PC-3 (cell line): ENCODE data around the gene KDELR1. TPM values are rescaled to one million over a fixed set of nuclear protein-coding genes. Genes with fewer than 3 reads are reported as not detected.

ENCODE experiments used
- ATAC-seq: fragments of 200-7000 bp; cut with Tn5 transposase; 2 replicates; pipeline ENCODE4 v1.9.1; 2020; ENCODE audit warnings: mild to moderate bottlenecking, moderate library complexity
- BruUV-seq: library from RNA; stranded (reverse); fragments of 400-500 nt; replicated peaks from 2 replicates; lab custom pipeline; 2021; lab: Mats Ljungman, UMichigan
- CTCF ChIA-PET: fragments of 300-600 bp; sonication (Branson Sonifier 250); formaldehyde crosslinking; loops from one replicate; lab custom pipeline; 2022; ENCODE audit warnings: antibody characterized with exemption; lab: Charles Lee
- POLR2A ChIA-PET: fragments of 300-600 bp; sonication (Branson Sonifier 250); formaldehyde crosslinking; loops from one replicate; lab custom pipeline; 2022; ENCODE audit warnings: antibody characterized with exemption; ENCODE audit not compliant: unreplicated experiment; lab: Charles Lee
- DNase-seq: peaks from one replicate; pipeline ENCODE4 v3.0.0-alpha.2; 2015
- H2AFZ ChIP-seq: fragments of 300-600 bp; sonication (generic); 2 replicates; pipeline ENCODE4 v1.6.0; 2016; ENCODE audit warnings: antibody characterized with exemption, low read length
- H3F3A ChIP-seq: fragments of 300-600 bp; sonication (generic); one replicate; pipeline ENCODE4 v1.6.0; 2017; ENCODE audit warnings: antibody characterized with exemption, low read length, control low read depth, mild to moderate bottlenecking; ENCODE audit not compliant: unreplicated experiment
- H3K27ac ChIP-seq: fragments of 300-600 bp; sonication (generic); 2 replicates; pipeline ENCODE4 v1.5.1; 2016; ENCODE audit warnings: mild to moderate bottlenecking, low read length
- H3K27me3 ChIP-seq: fragments of 300-600 bp; sonication (generic); 2 replicates; pipeline ENCODE4 v1.6.1; 2016; ENCODE audit warnings: low read length, mixed read lengths
- H3K36me3 ChIP-seq: fragments of 300-600 bp; sonication (generic); 2 replicates; pipeline ENCODE4 v1.6.1; 2016; ENCODE audit warnings: low read depth, mixed run types, low read length, mixed read lengths
- H3K4me1 ChIP-seq: fragments of 300-600 bp; sonication (generic); 2 replicates; pipeline ENCODE4 v1.5.1; 2016; ENCODE audit warnings: low read length; ENCODE audit not compliant: insufficient read depth
- H3K4me2 ChIP-seq: fragments of 300-600 bp; sonication (generic); 2 replicates; pipeline ENCODE4 v1.6.0; 2016; ENCODE audit warnings: low read length
- H3K4me3 ChIP-seq: fragments of 300-600 bp; sonication (generic); 2 replicates; pipeline ENCODE4 v1.5.1; 2016; ENCODE audit warnings: mild to moderate bottlenecking, low read length, mixed read lengths
- H3K79me2 ChIP-seq: fragments of 300-600 bp; sonication (generic); 2 replicates; pipeline ENCODE4 v1.6.1; 2017; ENCODE audit warnings: low read length, mixed read lengths
- H3K9ac ChIP-seq: fragments of 300-600 bp; sonication (generic); 2 replicates; pipeline ENCODE4 v1.6.0; 2016; ENCODE audit warnings: mild to moderate bottlenecking, low read length
- H3K9me2 ChIP-seq: fragments of 300-600 bp; sonication (generic); replicated peaks from 2 replicates; pipeline ENCODE4 v1.6.1; 2016; ENCODE audit warnings: mixed run types, low read length, mixed read lengths
- H3K9me3 ChIP-seq: fragments of 300-600 bp; sonication (generic); 2 replicates; pipeline ENCODE4 v1.6.1; 2016; ENCODE audit warnings: low read length, mixed read lengths
- H4K20me1 ChIP-seq: fragments of 300-600 bp; sonication (generic); 2 replicates; pipeline ENCODE4 v1.6.1; 2016; ENCODE audit warnings: low read length, mixed read lengths
- CTCF ChIP-seq: fragments of 300-600 bp; sonication (generic); conservative IDR thresholded peaks from 2 replicates; pipeline ENCODE4 v1.5.1; 2017; ENCODE audit warnings: antibody characterized with exemption, low read depth, mild to moderate bottlenecking, low read length
- EZH2 ChIP-seq: fragments of 300-600 bp; sonication (generic); IDR thresholded peaks from one replicate; pipeline ENCODE4 v1.6.1; 2017; ENCODE audit warnings: antibody characterized with exemption, mild to moderate bottlenecking, low read length; ENCODE audit not compliant: unreplicated experiment
- EZH2phosphoT487 ChIP-seq: fragments of 300-600 bp; sonication (generic); IDR thresholded peaks from 2 replicates; pipeline ENCODE4 v1.6.1; 2018; ENCODE audit warnings: mild to moderate bottlenecking, antibody characterized with exemption, low read length, borderline replicate concordance
- intact Hi-C: fragments of 100-400 bp; cut with micrococcal nuclease; formaldehyde crosslinking; loops from 2 replicates; pipeline ENCODE4 v1.9.0; 2023
- total RNA-seq: library from RNA; depleted of rRNA; stranded (reverse); fragments of >200 nt; gene quantifications from 2 replicates; pipeline ENCODE4 v1.2.3, GENCODE V29; 2014

KDELR1 gene
- total RNA-seq, 1 experiment from 2014 or later = 90.2 TPM

DNA sequence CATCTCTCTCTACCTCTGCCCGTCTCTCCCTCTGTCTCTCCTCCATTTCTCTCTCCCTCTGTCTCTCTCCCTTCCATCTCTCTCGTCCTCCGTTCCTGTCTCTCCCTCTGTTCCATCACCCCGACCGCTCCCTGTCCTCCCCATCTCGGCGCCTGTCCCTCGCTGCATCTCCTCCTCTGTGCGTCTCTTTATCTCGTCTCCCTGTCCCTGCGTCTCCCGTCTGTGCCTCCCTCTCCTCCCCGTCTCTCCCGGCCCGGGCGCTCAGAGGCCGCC is 6.7 kb upstream of the KDELR1 start:
- ATAC-seq (no peak), DNase-seq (no peak)
- H3K36me3 ChIP-seq = no peaks in the 10 kb centered on the region
- no peaks in the 10 kb centered on the region for H3K79me2 ChIP-seq
- H3K4me1 ChIP-seq = peaks cover 9% of the 10 kb centered on the region
- no peaks in the 10 kb centered on the region; the same call in 1 of the 2 replicates for H3K27me3 ChIP-seq
- H3K9me2 ChIP-seq = no peaks in the 10 kb centered on the region
- intact Hi-C loops = no loop called here
- H3K9me3 ChIP-seq = no peaks in the 10 kb centered on the region
- no peaks in the 10 kb centered on the region for H4K20me1 ChIP-seq
- TF ChIP-seq CTCF (no peak), EZH2phosphoT487 (no peak), EZH2 (no peak)
- H3K27ac ChIP-seq = no peak overlapping the region
- H2AFZ ChIP-seq = peak overlapping the region; percentile 67
- peak overlapping the region; percentile 64 for H3K4me3 ChIP-seq
- peak overlapping the region; percentile 63 for H3K9ac ChIP-seq
- ChIA-PET CTCF (no interaction called here), POLR2A (no interaction called here)
- BruUV-seq = no TSS peak
- peak overlapping the region; percentile 81 for H3K4me2 ChIP-seq
- H3F3A ChIP-seq = no peaks in the 10 kb centered on the region

DNA sequence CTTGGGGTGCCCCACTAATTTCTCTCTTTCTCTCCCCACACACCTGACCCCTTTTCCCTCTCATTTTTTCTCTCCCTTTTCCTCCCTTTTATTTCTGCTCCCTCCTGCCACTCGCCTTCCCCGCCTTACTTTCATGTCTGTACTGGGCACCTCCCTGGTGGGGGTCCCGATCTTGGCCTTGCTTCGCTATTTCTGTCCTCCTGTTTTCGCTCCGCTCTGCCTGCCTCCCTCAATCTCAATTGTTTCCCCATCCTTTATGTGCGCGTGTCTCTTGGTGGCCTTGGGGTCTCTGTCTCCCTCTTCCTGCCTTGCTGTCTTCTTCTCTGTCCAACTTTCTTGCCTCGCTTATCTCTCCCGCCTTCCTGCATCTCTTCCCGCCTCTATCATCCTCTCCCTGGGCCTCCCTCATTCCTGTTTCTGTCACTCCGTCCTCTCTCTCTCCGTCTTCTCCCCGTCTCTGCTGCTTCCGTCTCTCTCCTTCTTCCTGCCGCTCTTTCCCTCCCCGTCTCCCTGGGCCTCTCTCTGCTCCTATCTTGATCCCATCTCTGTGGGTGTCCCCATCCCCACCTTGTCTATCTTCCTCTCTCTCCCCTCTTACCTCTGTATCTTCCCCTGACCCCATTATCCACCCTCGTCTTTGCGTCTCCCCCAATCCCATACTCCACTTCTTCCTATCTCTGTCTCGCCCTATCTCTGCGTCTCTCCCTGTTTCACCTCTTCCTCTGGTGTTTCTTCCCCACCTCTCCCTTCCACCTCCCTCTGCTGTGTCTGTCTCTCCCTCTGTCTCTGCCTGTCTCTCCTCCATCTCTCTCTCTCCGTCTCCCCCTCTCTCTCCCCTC is 6.1 kb upstream of the KDELR1 start:
- peak overlapping the region; percentile 67 for H2AFZ ChIP-seq
- H3K27me3 ChIP-seq = no peaks in the 10 kb centered on the region; the same call in 1 of the 2 replicates
- peak overlapping the region; percentile 81 for H3K4me2 ChIP-seq
- ATAC-seq (no peak), DNase-seq (no peak)
- no TSS peak for BruUV-seq
- H3K36me3 ChIP-seq = no peaks in the 10 kb centered on the region
- TF ChIP-seq EZH2 (no peak), EZH2phosphoT487 (no peak)
- POLR2A ChIA-PET = no interaction called here
- no peaks in the 10 kb centered on the region for H3F3A ChIP-seq
- no peaks in the 10 kb centered on the region for H3K9me2 ChIP-seq
- H3K9ac ChIP-seq = peak overlapping the region; percentile 63
- no peak overlapping the region for H3K27ac ChIP-seq
- H3K4me1 ChIP-seq = peaks cover 9% of the 10 kb centered on the region
- intact Hi-C loops = no loop called here
- H3K79me2 ChIP-seq = no peaks in the 10 kb centered on the region
- H3K4me3 ChIP-seq = peak overlapping the region; percentile 64
- H4K20me1 ChIP-seq = no peaks in the 10 kb centered on the region
- CTCF ChIA-PET = no interaction called here
- H3K9me3 ChIP-seq = no peaks in the 10 kb centered on the region

DNA sequence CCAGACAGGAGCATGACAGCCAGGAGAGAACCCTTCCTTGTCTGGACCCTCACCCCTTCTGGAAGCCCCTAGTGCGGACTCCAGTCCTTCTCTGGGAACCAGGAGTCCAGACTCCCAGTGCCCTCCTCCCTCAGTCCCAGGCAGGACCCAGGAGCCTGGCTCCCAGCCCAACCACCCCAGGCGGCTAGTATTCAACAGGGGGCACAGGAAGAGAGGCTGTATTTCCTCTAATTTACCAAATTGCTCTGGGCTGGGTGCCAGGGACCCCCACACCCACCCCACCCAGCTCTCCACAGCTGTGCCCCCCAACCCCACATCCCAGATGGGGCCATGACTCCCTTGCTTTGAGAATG is 5.4 kb upstream of the KDELR1 start:
- H2AFZ ChIP-seq = no peak overlapping the region
- no peak overlapping the region for H3K4me2 ChIP-seq
- no peak overlapping the region for H3K4me3 ChIP-seq
- H3K36me3 ChIP-seq = no peaks in the 10 kb centered on the region
- POLR2A ChIA-PET = no interaction called here
- BruUV-seq = no TSS peak
- H3K9ac ChIP-seq = no peak overlapping the region
- ATAC-seq (no peak), DNase-seq (no peak)
- H4K20me1 ChIP-seq = no peaks in the 10 kb centered on the region
- intact Hi-C loops = no loop called here
- H3K79me2 ChIP-seq = no peaks in the 10 kb centered on the region
- H3K27me3 ChIP-seq = no peaks in the 10 kb centered on the region; the same call in 1 of the 2 replicates
- TF ChIP-seq EZH2phosphoT487 = no peak
- TF ChIP-seq EZH2 = no peak
- TF ChIP-seq CTCF = no peak
- H3K27ac ChIP-seq = no peak overlapping the region
- H3K9me2 ChIP-seq = no peaks in the 10 kb centered on the region
- peaks cover 9% of the 10 kb centered on the region for H3K4me1 ChIP-seq
- no peaks in the 10 kb centered on the region for H3F3A ChIP-seq
- CTCF ChIA-PET = no interaction called here
- H3K9me3 ChIP-seq = no peaks in the 10 kb centered on the region
